NK-92 treated with Interleukin-12 subunit alpha and Interleukin-12 subunit beta, amount 100 ng/mL, for 24 hours (cell line): ENCODE results near the gene BLACAT1.

ENCODE experiments used
- DNase-seq: peaks from one replicate; lab custom pipeline; 2025; lab: John Stamatoyannopoulos, UW

Gene BLACAT1

GRCh38 chr1:205454903-205455335 is 926 bp downstream of the BLACAT1 start:
- no peak for DNase-seq

- DNase-seq: no peak
These were observed 2.4 kb downstream of the BLACAT1 start for GRCh38 chr1:205453466-205453865.

GRCh38 chr1:205452933-205453332 is 2.9 kb downstream of the BLACAT1 start:
- DNase-seq: no peak

GRCh38 chr1:205452364-205452763 is 3.5 kb downstream of the BLACAT1 start:
- DNase-seq: no peak

GRCh38 chr1:205451759-205452164 is 4.1 kb downstream of the BLACAT1 start:
- no peak for DNase-seq

GRCh38 chr1:205451202-205451601 is 4.6 kb downstream of the BLACAT1 start:
- DNase-seq: no peak

- DNase-seq: no peak
These were observed 5.4 kb downstream of the BLACAT1 start for GRCh38 chr1:205450448-205450847.

- no peak for DNase-seq
These were observed 5.9 kb downstream of the BLACAT1 start for GRCh38 chr1:205449750-205450443.

GRCh38 chr1:205449254-205449749 is 6.5 kb downstream of the BLACAT1 start:
- no peak for DNase-seq

GRCh38 chr1:205448540-205449253 is 7.1 kb downstream of the BLACAT1 start:
- no peak for DNase-seq

GRCh38 chr1:205447457-205448341 is 8.1 kb downstream of the BLACAT1 start:
- no peak for DNase-seq

- no peak for DNase-seq
These were observed 9.0 kb downstream of the BLACAT1 start for GRCh38 chr1:205446828-205447227.

GRCh38 chr1:205445646-205445935 is 10.3 kb downstream of the BLACAT1 start:
- no peak for DNase-seq

GRCh38 chr1:205444931-205445645 is 10.8 kb downstream of the BLACAT1 start:
- no peak for DNase-seq

GRCh38 chr1:205444300-205444930 is 11.4 kb downstream of the BLACAT1 start:
- no peak for DNase-seq

GRCh38 chr1:205443585-205444299 is 12.1 kb downstream of the BLACAT1 start:
- no peak for DNase-seq

GRCh38 chr1:205442051-205442725 is 13.7 kb downstream of the BLACAT1 start:
- DNase-seq: no peak

GRCh38 chr1:205441716-205442050 is 14.2 kb downstream of the BLACAT1 start:
- DNase-seq: no peak

GRCh38 chr1:205441318-205441633 is 14.6 kb downstream of the BLACAT1 start:
- no peak for DNase-seq

- peak; percentile 34 for DNase-seq
These were observed 15.1 kb downstream of the BLACAT1 start for GRCh38 chr1:205440476-205441317.
